HG03095 (cell line): ENCODE data around the gene RPL19.
"Not testable (repeated sequence)": the region's sequence is repeated elsewhere in the genome, so short reads cannot be mapped to it uniquely, and the experiment has no call there.

Source experiments
- ATAC-seq: cut with Tn5 transposase; IDR thresholded peaks from one replicate; pipeline ENCODE4 v1.9.1; 2021; ENCODE audit warnings: moderate library complexity; ENCODE audit not compliant: unreplicated experiment

Gene RPL19

DNA sequence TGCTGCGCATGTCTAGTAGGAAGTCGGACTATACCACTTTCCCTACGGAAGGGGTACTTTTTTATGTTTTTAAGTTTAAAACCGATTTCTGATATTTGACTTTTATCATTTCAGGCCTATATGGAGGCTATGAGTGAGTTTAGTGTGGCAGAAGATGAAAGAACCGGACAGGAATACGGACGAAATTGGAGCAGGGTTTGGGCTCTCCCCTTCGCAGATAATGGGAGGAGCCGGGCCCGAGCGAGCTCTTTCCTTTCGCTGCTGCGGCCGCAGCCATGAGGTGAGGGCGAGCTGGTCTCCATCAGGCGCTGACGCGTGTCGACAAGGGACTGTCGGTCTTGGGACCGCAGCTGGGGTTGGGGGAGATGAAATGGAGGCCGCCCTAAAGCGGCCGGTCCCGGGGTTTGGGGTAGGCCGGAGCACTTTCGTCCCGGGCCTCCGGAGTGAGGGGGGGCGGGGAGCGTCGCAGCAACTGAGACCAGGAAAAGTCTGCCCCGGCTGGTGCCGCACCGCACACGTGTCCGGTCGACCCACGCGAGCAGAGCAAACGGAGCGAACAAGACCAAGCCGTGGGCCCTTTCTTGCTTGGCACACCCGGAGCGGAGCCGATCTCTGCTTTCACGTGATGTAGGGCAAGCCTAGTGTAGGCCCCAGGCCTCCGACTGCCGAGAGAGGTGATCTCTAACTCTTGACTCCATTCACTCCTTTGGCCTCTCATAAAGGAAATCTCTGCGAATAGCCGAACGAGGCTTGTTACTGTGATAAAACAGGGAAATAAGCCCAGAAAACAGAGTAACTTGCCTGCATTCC, at the start of gene RPL19:
Gene RPL19 (plus strand): TSS at position 214 of the 810 bp plus-strand sequence. CDS start 62 bp downstream, at position 276.
- ATAC-seq, result peak; percentile 46

- ATAC-seq, result no peak
Measured at GRCh38 chr17:39150795-39151149, 49.3 kb upstream of the RPL19 start.

GRCh38 chr17:39151150-39151942, 48.7 kb upstream of the RPL19 start, which contains the start of gene PLXDC1:
Gene PLXDC1, minus strand, starts transcription at chr17:39151637. Its CDS starts 200 bp downstream, at chr17:39151437.
- ATAC-seq, result no peak

DNA sequence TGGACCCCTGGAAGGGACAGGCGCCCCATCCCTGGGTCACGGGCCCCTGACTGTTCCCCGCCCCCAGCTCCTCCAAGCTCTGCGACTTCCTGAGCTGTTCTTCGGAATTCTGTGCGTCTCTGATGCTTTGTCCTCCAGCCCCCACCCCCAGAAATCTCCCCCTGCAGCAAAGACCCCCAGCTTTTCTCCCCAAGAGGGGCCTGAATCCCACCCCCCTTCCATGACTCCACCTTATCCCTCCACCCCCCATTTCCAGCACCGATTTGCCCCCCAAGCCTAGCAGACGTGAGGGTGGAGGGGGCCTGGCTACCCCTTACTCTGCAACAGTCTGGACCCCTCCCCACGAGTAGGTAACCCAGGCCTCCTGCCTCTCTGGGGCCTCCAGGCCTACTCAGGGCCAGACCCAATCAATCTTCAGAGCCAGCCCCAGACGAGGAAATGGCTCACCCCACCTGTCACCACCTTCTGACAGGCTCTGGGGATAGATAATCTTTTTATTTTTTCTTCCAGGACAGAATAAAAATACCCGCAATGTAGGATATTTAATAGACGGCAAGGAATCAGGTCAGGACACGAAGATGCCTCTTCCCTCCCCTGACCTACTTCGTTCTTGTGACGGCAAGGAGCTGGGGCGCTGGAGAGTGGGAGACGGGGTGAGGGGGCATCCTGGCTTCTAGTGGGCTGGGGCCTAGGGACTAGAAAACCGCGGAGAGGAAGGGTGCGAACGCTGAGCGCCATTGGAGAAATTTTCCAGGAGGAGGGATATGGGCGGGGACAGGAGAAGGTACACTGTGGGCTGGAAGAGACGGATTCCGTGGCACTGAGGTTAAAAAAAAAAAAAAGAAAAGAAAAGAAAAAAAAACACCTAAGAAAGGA, 47.9 kb upstream of the RPL19 start:
- no peak for ATAC-seq

DNA sequence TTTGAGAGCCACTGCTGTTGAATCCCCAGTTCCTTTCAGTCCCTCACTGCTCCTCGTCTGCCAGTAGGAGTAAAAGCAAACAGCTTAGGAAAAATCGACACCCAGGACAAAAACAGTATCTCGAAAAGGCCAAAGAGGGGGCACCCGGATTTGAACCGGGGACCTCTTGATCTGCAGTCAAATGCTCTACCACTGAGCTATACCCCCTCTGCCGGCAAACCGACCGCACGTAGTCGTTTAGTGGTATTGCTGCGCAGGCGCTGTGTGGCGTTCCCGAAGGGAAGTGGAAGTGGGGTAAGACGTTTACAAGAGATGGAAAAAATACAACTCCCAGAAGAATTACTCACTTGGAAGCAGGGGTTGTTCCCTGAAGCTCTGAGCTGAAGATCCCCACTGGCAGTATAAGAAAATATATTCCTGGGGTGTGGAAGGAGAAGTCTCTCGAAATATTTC, 46.5 kb upstream of the RPL19 start:
- ATAC-seq, result no peak

DNA sequence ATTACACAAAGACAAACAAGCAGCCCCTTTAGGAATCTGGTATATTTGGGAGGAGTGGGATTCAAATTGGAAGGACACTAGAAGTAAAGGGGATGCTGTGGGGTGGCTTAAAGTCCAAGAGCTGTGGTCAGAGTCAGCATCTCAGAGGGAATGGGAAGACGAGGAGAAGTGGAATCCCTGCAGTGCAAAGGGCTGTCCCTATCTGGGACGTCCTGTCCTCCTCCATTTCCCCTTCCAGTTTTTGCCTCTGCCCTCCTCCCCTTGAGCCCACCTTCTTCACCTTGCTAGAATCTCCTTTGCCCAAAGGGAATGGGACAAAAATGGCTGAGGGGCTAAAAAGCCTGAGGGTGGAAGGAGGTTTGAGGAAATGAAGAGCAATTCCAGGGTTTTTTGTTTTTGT, 44.4 kb upstream of the RPL19 start:
- no peak for ATAC-seq

DNA sequence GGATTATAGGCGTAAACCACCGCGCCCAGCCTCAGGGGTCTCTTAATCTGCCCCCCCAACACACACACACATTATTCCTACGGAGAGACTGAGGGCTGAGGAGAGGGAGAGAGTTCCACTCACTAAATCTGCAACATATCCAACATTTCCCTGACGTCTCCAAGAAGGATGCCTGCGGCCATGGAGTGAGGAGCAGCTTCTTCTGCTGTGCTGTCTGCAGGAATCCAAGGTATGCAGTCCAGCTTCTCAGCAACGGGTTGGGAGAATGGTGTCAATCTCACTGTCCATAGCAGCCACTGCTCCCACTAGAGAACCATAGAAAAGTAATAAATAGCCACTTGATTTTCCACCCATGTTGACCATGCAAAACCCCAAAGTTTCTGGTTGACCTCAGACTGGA, 43.6 kb upstream of the RPL19 start:
- ATAC-seq, result no peak

- ATAC-seq, result no peak
Measured at GRCh38 chr17:39158623-39159022, 41.5 kb upstream of the RPL19 start.

- no peak for ATAC-seq
Measured at GRCh38 chr17:39161962-39162361, 38.1 kb upstream of the RPL19 start.

DNA sequence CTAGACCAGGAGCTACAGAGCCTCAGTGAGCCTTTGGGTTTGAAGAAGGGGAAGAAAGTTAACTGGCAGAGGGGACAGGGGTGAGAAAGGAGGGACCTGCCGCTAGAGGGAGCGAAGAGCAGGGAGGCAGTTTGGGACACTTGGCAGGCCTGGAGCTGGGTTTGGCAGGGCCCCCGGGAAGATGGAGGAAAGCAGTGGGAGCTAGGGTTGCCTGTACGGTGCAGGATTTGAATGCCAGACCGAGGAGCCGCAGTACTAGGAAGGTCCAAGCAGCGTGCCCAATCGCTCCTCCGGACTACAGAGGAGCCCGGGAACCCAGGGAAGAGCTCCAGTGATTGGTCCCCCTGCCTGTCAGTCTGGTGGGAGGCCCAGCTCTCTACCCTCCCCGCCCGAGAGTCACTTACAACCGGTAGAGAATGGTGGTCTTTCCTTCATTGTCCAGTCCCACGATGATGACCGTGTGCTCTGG, 35.4 kb upstream of the RPL19 start:
- peak; percentile 74 for ATAC-seq

DNA sequence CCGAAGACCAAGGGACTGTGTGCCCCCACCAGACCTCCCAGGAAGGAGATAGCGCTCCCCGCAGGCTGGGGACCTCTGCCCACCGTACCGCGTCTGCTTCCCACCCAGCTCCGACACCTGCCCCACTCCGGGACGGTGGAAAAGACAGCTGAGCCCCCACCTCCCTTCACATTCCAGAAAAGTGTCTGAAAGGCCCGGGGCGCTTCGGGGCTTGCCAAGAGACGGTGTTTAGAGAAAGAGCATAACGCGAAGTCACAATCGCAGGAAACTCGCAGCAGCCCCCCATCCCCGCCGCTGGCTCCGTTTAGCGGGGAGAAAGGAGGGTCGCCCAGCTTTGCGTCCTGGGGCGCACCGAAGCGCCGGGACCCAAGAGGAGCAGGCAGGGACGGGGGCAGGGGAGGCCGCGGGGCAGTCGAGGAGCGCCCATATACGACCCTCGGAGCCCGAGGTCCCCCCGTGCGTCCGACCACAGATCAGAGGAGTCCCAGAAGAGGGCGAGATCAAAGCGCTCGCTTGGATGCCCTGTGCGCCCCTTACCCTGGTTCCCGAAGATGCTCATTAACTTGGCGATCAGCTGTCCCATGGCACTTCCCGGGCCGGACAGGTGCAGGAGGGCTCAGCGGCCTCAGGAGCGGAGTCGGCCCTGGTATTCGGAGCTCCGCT, 34.8 kb upstream of the RPL19 start:
- no peak for ATAC-seq

DNA sequence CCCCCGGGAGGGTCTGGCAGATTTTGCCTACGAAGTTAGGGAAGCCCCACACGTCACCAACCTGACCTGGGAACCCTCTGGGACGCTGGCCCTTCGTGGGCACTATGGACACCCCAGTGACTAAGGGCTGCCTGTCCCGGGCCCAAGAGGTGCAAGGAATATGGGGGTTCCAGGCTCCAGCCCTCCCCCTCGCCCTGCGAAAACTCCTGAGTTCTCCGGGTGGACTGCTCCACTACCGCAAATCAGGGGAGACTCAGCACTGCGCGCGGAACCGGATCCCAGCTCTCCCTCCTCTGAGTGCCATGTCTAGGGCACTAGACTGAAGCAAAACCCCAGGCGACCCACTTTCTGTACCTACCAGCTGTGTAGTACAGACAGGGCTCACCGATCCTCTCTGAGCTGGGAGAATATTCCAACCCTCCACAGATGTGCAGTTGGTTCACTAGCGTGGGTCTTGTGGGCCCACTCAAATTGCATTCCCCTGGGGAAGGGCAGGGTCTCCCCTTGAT, 34.2 kb upstream of the RPL19 start, which contains the start of gene ARL5C:
Gene ARL5C (minus strand): TSS at position 321 of the 509 bp plus-strand sequence. CDS start 401 bp downstream, outside the sequence.
- ATAC-seq, result no peak

GRCh38 chr17:39166437-39167335, 33.4 kb upstream of the RPL19 start:
- ATAC-seq, result no peak

DNA sequence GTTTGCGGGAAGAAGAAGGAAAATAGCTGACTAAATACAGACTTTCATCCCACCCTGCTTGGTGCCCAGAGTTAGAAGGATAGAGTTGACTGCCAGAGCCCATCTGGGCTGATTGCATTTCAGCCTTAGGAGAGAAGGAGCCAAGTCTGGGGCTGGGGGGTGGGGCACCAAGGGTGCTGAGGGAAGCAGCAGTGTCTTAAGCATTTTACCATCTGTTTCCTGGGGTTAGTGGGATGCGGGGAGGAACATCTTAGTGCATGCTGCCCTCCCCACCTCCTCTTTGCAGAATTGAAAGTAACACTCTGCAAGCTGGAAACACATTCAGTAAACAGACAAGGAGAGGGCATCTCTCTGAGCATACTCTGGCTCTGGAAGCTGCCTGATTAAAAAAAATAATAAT, 32.6 kb upstream of the RPL19 start:
- ATAC-seq, result no peak

DNA sequence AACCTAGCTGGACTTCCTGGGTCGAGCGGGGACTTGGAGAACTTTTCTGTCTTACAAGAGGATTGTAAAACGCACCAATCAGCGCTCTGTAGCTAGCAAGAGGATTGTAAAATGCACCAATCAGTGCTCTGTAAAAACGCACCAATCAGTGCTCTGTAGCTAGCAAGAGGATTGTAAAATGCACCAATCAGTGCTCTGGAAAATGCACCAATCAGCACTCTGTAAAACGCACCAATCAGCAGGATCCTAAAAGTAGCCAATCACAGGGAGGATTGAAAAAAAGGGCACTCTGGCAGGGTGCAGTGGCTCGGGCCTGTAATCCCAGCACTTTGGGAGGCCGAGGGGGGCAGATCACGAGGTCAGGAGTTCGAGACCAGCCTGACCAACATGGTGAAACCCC, 31.6 kb upstream of the RPL19 start:
- ATAC-seq, result not testable (repeated sequence)

DNA sequence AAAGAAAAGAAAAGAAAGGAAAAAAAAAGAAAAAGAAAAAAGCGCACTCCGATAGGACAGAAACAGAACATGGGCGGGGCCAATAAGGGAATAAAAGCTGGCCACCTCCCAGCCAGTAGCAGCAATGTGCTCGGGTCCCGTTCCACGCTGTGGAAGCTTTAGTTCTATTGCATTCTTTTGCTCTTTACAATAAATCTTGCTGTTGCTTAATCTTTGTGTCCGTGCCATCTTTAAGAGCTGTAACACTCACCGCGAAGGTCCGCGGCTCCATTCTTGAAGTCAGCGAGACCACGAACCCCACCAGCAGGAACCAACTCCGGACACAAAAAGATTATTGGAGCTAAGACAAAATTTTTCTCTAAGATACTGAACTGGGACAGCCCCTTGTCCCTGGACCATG, 31.0 kb upstream of the RPL19 start:
- ATAC-seq, result no peak

- ATAC-seq, result no peak
Measured at GRCh38 chr17:39169518-39169917, 30.6 kb upstream of the RPL19 start.

GRCh38 chr17:39170109-39170508, 30.0 kb upstream of the RPL19 start:
- ATAC-seq, result no peak

GRCh38 chr17:39170558-39170957, 29.5 kb upstream of the RPL19 start:
- no peak for ATAC-seq
